Measurements from ENCODE around the gene ZNF195.
"Not testable (repeated sequence)": the region's sequence is repeated elsewhere in the genome, so short reads cannot be mapped to it uniquely, and the experiment has no call there.

The ZNF195 gene

GRCh38 chr11:3378426-3379423 lies at the start of gene ZNF195:
Gene ZNF195 (minus strand): TSS chr11:3379146. CDS start chr11:3379040, 106 bp downstream.
- DNase-seq (ENCODE audit: low read depth): peak; percentile 96

GRCh38 chr11:3428076-3428475 lies 49.1 kb upstream of the ZNF195 start:
- not testable (repeated sequence) for DNase-seq (ENCODE audit: low read depth)

GRCh38 chr11:3426541-3426940 lies 47.6 kb upstream of the ZNF195 start:
- not testable (repeated sequence) for DNase-seq (ENCODE audit: low read depth)

GRCh38 chr11:3423928-3424327 lies 45.0 kb upstream of the ZNF195 start:
- not testable (repeated sequence) for DNase-seq (ENCODE audit: low read depth)

- DNase-seq (ENCODE audit: low read depth): not testable (repeated sequence)
Observed at GRCh38 chr11:3423138-3423731, 44.3 kb upstream of the ZNF195 start.

- DNase-seq (ENCODE audit: low read depth): peak; percentile 91
Observed at GRCh38 chr11:3422380-3423137, 43.6 kb upstream of the ZNF195 start.

GRCh38 chr11:3421608-3422379 lies 42.8 kb upstream of the ZNF195 start:
- DNase-seq (ENCODE audit: low read depth): not testable (repeated sequence)

GRCh38 chr11:3420281-3421042 lies 41.5 kb upstream of the ZNF195 start:
- DNase-seq (ENCODE audit: low read depth): not testable (repeated sequence)

- DNase-seq (ENCODE audit: low read depth): not testable (repeated sequence)
Observed at GRCh38 chr11:3419496-3419895, 40.5 kb upstream of the ZNF195 start.

- DNase-seq (ENCODE audit: low read depth): peak; percentile 31
Observed at GRCh38 chr11:3417047-3417446, 38.1 kb upstream of the ZNF195 start.

- not testable (repeated sequence) for DNase-seq (ENCODE audit: low read depth)
Observed at GRCh38 chr11:3415301-3415700, 36.4 kb upstream of the ZNF195 start.

GRCh38 chr11:3413666-3414065 lies 34.7 kb upstream of the ZNF195 start:
- DNase-seq (ENCODE audit: low read depth): not testable (repeated sequence)

- DNase-seq (ENCODE audit: low read depth): no peak
Observed at GRCh38 chr11:3412837-3413236, 33.9 kb upstream of the ZNF195 start.

- peak; percentile 67 for DNase-seq (ENCODE audit: low read depth)
Observed at GRCh38 chr11:3408722-3409121, 29.8 kb upstream of the ZNF195 start.

- DNase-seq (ENCODE audit: low read depth): not testable (repeated sequence)
Observed at GRCh38 chr11:3408058-3408605, 29.2 kb upstream of the ZNF195 start.

- DNase-seq (ENCODE audit: low read depth): not testable (repeated sequence)
Observed at GRCh38 chr11:3406937-3407336, 28.0 kb upstream of the ZNF195 start.

GRCh38 chr11:3406223-3406875 lies 27.4 kb upstream of the ZNF195 start:
- not testable (repeated sequence) for DNase-seq (ENCODE audit: low read depth)

- not testable (repeated sequence) for DNase-seq (ENCODE audit: low read depth)
Observed at GRCh38 chr11:3404076-3404925, 25.4 kb upstream of the ZNF195 start.

- not testable (repeated sequence) for DNase-seq (ENCODE audit: low read depth)
Observed at GRCh38 chr11:3402861-3403250, 23.9 kb upstream of the ZNF195 start.

Data from stimulated activated CD8-positive, alpha-beta memory T cell treated with anti-CD3 and anti-CD28 coated beads, Interleukin-12 subunit alpha, Interleukin-12 subunit beta, amount 100 ng/mL, for 1 hour (primary cell).